OCI-LY3 (cell line): Measurements from ENCODE around the gene CLSTN2.

Experiments used
- CTCF ChIP-seq: fragments of 200-600, 300-600 bp; sonication (generic); IDR thresholded peaks from 2 replicates; pipeline ENCODE4 v1.5.1; 2014; ENCODE audit warnings: antibody characterized with exemption, low read length, low read depth
- EZH2phosphoT487 ChIP-seq: fragments of 200-600 bp; shearing (Covaris generic); IDR thresholded peaks from 2 replicates; pipeline ENCODE4 v1.6.1; 2018; ENCODE audit warnings: antibody characterized with exemption, mixed run types, low read depth

- TF ChIP-seq CTCF (no peak), EZH2phosphoT487 (no peak)
Measured at GRCh38 chr3:140160553-140160952, 225.6 kb downstream of the CLSTN2 start.
